B cell (primary cell): ENCODE results near the gene STEEP1.

Experiments used
- EZH2 ChIP-seq: IDR thresholded peaks from 2 replicates; pipeline ENCODE4 v1.6.1; 2012; ENCODE audit warnings: borderline replicate concordance, low read depth, mild to moderate bottlenecking, moderate library complexity, low read length; ENCODE audit not compliant: insufficient read depth, poor library complexity, severe bottlenecking
- TF ChIP-seq, protein P1 (sequence below): fragments of 200-600 bp; IDR thresholded peaks from one replicate; pipeline ENCODE4 v1.8.0; 2022; ENCODE audit warnings: antibody characterized with exemption, mild to moderate bottlenecking

- TF ChIP-seq, protein P1, sequence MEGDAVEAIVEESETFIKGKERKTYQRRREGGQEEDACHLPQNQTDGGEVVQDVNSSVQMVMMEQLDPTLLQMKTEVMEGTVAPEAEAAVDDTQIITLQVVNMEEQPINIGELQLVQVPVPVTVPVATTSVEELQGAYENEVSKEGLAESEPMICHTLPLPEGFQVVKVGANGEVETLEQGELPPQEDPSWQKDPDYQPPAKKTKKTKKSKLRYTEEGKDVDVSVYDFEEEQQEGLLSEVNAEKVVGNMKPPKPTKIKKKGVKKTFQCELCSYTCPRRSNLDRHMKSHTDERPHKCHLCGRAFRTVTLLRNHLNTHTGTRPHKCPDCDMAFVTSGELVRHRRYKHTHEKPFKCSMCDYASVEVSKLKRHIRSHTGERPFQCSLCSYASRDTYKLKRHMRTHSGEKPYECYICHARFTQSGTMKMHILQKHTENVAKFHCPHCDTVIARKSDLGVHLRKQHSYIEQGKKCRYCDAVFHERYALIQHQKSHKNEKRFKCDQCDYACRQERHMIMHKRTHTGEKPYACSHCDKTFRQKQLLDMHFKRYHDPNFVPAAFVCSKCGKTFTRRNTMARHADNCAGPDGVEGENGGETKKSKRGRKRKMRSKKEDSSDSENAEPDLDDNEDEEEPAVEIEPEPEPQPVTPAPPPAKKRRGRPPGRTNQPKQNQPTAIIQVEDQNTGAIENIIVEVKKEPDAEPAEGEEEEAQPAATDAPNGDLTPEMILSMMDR: no peak
- no peak for TF ChIP-seq EZH2
These were observed 8.7 kb upstream of the STEEP1 start for GRCh38 chrX:119573840-119574393.
